Measurements from ENCODE around the gene GVQW3.
"Not testable (repeated sequence)": the region's sequence is repeated elsewhere in the genome, so short reads cannot be mapped to it uniquely, and the experiment has no call there.

GVQW3 gene

DNA sequence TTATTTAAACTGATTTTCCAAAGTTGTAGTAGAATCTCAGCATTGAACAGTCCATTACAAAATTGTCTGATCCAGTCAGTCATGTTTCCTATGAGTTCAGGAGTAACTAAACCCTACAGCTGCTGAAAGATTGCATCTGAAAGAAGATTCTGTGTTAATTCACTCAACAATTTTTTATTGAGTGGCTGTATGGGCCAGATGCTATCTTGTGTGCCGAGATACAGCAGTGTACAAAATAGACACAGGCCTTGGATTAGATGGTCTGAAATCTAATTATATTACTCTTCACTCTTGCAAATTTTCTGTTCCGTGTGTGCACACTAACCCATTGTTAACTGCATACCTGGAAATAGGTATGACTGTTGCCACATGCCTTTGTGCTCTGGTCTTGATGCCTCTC is 7.3 kb downstream of the GVQW3 start:
- no peak for DNase-seq (ENCODE audit: low read depth)

DNA sequence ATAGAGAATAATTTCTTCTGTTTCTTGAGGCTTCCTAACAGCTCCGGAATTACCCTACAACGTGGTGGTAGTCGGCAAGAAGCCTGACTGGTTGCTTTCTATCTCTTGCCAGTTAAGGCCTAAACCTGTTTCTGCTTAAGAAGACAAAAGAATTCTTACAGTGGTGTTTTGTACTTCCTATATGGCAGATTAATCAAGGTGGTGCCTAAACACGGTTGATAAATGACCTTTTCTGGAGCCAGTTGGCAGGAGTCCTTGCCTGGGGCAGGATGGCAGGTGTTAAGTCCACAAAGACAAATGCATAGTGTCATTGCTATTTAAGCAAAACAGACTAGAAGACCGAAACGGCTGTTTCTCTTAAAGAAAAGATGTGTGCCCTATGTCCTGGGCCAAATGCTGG is 9.9 kb downstream of the GVQW3 start:
- no peak for DNase-seq (ENCODE audit: low read depth)

DNA sequence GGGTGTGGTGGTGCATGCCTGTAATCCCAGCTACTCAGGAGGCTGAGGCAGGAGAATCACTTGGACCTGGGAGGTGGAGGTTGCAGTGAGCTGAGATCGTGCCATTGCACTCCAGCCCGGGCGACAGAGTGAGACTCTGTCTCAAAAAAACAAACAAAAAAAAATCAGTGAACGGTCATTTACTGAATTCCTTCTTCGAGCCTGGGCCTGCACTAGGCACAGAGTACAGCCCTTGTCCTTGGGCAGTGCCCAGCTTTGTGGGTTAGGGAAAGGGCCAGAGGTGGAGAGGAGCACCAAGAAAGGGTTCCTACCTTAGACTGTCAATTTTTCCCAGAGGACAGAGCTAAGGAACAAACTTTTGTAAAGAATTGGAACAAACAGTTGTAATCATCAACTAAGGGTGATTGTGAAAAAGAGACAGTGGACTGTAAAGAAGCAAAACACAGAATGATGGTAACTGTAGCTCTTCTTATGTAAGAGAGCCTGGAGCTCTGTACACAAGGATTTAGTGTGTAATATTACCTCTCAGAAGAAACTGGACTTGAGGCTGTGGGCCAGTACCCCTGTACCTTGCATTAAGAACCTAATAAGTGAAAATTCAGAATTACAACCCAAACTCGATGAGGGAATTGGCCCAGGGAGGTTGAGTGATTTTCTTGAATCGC is 10.8 kb downstream of the GVQW3 start:
- DNase-seq (ENCODE audit: low read depth), result no peak

DNA sequence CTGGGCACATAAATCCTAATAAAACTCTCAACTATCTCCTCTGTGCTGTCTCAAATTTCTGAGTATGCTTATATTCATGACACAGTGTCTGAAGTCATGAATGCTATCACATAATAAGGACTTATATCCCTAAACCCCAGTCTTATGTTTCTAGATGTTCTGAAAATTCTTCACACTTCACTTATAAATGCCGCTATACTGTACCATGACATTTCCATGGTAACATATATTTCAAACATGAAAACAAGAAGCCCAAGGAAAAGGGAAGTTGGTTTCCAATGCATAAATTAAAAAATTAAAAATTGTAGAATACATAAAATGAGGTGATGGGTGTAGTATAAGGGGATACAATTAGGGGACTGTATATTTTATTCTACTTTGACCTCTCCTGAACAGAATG is 11.7 kb downstream of the GVQW3 start:
- no peak for DNase-seq (ENCODE audit: low read depth)

DNA sequence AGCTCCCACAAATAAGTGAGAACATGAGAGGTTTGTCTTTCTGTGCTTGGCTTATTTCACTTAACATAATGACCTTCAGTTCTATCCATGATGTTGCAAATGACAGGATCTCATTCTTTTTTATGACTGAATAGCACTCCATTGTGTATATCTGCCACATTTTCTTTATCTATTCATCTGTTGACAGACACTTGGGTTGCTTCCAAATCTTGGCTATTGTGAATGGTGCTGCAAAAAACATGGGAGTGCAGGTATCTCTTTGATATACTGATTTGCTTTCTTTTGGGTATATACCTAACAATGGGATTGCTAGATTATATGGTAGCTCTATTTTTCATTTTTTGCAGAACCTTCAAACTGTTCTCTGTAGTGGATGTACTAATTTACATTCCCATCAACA is 13.3 kb downstream of the GVQW3 start:
- DNase-seq (ENCODE audit: low read depth), result no peak

DNA sequence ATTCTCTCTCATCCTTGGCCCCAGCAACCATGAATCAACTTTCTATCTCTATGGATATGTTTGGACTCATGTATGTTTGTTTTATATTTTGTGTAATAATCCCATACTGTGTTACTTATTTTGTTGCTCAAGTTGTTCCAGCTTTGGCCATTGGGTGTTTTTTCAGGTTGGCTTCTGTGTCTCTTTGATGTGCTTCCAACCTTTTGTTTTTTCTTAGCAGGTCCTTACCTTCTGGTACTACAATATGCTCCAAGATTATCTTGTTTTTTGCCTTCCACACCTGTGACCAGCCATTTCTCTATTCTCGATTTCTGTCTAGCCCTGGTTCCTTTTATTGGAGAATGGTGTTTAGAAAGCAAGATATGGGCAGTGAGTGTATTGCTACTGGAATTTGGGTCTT is 14.2 kb downstream of the GVQW3 start:
- DNase-seq (ENCODE audit: low read depth), result no peak

DNA sequence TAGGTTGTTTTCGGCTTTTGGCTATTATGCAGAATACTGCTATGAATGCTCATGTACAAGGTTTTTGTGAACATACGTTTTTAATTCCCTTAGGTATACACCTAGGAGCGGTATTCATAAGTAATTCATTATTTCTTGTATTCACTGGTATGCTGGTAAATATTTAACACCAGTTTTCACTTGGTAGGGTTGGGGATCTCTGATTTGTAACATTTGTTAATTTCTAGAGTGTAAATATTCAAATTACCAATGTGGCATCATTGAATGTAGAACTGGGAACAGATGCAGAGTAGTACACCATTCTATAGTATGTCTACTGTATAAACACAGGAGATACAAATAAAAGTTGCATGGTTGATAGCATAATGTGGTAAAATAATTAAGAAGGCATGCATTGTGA is 16.3 kb downstream of the GVQW3 start:
- no peak for DNase-seq (ENCODE audit: low read depth)

DNA sequence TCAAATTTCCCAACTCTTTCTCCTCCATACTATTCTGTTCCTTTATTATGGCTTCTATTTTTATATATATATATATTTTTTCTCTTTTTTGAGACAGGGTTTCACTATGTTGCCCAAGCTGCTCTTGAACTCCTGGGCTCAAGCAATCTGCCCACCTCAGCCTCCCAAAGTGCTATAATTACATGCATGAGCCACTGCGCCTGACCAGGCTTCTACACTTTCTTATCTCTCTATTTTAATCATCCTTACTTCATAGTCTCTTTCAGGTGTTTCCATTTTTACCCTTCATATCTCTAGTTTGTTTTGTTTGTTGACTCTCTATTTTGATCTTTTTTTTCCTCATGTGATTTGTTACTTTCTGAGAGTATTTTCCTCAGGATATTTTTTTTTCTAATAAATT is 19.8 kb downstream of the GVQW3 start:
- DNase-seq (ENCODE audit: low read depth), result no peak

DNA sequence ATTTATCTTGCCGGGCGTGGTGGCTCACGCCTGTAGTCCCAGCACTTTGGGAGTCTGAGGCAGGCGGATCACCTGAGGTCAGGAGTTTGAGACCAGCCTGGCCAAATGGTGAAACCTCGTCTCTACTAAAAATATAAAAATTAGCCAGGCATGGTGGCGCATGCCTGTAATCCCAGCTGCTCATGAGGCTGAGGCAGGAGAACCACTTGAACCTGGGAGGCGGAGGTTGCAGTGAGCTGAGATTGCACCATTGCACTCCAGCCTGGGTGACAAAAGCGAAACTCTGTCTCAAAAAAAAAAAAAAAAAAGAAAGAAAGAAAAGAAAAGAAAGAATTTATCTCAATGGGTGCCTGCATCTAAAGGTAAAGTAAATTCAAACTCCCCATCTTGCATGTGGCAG is 20.4 kb downstream of the GVQW3 start:
- not testable (repeated sequence) for DNase-seq (ENCODE audit: low read depth)

DNA sequence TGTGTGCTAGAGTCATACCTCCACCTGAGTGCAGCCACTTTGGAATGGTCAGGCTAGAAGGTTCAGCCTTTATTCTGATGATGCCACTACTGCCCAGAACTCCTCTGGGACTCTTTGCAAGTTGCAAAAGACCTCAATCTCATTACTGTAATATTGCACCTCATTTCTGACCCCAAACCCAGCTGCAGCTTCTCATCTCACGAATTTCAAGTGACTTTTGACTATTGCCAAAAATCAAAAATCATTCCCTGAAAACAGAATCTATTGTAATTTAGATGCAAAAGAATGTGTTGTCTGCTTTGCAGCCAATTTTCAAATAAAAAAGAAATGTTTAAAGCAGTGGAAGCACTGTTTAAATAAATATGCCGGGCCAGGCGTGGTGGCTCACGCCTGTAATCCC is 25.2 kb downstream of the GVQW3 start:
- no peak for DNase-seq (ENCODE audit: low read depth)

DNA sequence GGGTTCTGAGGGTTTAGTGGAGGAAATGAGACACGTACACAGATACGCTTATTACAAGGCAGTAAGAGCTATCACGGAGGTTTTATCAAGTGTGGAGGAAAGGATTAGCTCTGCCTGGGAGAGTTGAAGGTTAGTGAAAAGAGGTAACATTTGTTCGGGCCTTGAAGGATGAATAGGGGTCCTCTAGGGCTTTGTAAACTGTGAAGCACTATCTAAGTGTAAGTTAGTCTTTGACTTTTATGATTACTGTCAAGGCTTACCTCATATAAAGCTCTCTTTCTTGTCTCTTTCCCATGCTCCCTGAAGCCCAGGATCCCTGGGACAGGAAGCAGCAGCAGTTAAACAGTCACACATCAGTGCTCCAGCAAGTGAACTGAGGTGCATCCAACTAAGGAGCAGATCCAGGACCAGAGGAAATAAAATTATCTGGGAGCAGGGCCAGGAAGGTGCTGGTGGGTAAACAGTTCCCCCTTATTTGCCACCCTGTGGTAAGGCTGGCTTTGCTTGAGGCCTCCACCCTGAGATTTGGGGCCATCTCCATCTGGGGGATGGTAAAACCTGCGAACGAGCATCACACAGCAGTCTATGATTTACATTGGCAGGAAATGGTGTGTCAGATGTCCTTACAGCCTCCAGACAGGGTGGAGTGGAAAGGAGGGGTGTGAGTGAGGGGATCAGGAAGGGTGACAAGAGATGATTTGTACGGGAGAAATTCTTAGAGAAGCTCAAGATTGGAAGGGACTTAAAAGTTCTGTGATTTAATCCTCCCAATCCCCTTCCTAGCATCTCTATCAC is 27.2 kb downstream of the GVQW3 start:
- DNase-seq (ENCODE audit: low read depth), result peak; percentile 13

DNA sequence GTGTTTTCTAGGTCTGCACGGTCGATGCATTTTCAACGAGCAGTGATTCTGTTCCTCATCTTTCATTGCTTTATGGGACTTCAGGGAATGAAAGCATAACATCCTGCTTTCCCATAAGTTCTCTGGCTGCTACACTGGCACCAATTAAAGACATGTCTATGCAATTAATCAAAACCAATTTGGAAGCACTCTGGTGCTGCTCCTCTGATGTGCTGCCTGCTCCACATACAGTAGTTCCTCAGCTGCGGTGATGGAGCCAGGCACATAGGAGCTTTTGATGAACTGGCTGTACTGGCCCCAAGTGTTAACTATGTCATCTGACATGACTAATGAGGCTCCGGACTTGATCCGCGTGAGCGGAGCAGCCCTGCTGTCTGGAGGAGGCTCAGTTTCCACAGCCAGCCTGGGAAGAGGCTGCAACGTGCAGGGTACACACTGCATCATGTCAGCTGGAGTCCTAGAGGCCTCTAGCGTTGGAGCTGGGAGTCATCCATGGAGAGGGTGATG is 29.8 kb downstream of the GVQW3 start:
- no peak for DNase-seq (ENCODE audit: low read depth)

DNA sequence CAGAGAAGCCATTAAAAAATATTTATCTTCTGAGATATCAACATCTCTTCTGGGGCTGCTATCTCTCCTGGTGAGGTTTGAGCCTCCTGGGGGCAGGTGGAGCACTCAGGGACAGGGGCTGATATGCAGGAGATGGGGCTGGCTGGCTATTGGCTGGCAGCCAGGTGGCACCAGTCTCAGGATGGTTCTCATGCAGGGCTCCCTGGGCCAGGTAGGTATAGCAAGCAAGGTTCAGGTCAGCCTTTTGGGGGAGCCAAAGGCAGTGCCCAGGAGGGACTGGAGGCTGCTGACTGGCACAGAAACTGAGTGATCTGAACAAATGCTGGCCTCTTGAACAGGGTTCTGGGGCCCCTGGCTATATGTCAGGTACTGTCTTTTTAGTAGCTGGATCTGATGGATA is 34.0 kb downstream of the GVQW3 start:
- no peak for DNase-seq (ENCODE audit: low read depth)

DNA sequence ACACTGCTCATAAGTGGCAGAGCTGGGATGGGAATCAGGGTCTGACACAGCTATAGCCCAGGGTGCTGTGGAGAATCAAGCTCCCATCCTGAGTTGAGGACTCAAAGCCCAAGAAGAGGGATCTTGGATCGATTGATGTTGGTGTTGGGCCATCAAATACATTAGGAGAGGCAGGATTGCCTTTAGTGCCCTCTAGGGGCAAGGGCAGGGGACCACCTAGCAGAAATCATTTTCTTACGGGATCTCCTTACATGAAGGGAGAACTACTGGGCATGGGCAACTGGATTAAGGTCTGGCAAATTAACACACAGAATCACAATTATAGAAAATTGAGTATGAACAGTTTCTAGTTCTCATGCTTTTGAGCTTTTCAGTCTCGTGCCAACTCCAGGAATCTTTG is 38.8 kb downstream of the GVQW3 start:
- no peak for DNase-seq (ENCODE audit: low read depth)

DNA sequence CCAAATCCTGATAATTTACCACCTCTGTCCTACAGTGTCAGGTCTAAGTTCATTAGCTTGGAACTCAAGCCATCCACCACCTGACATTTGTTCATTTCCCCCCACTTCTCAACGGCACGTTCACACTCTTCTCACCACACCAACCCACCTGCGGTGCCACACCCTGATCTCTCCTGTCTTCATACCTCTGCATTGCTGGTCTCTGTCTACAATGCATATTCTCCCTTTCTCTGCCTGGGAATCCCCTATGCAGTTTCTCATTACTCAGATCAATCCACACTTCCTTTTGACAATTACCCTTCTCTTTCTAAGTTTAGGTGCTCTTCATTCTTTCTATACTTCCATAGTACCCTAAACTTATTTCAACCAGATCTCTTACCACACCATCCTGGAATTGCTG is 43.3 kb downstream of the GVQW3 start:
- DNase-seq (ENCODE audit: low read depth), result no peak

DNA sequence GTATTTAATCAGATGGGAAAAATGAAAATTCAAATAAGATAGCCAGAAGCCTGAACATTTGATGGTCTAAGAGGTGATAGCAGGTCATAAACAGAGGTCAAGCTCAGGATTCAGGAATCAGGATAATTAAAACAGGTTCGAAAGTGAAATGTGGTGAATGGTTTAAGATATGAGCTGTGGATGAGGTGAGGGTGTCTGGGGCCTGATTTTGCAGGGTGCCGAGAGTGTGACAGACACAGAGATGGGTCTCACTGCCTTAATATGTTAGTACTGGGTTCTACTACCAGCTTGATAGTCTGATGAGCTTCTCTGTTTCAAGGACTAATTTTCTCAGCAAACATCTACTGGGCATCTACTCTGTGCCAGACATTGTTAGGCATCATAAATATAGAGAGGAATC is 43.8 kb downstream of the GVQW3 start:
- no peak for DNase-seq (ENCODE audit: low read depth)

DNA sequence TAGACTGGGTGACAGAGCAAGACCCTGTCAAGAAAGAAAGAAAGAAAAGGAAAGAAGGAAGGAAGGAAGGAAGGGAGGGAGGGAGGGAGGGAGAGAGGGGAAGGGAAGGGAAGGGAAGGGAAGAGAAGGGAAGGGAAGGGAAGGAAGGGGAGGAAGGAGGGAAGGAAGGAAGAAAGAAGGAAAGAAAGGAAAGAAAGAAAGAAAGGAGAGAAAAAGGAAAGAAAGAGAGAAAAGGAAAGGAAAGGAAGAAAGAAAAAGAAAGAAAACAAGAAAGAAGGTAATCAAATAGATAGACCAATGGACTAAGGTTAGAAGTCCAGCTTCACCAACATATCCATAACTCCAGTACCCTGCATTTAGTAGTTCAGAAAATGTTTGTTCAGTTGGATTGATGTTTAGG is 45.5 kb downstream of the GVQW3 start:
- DNase-seq (ENCODE audit: low read depth), result no peak

DNA sequence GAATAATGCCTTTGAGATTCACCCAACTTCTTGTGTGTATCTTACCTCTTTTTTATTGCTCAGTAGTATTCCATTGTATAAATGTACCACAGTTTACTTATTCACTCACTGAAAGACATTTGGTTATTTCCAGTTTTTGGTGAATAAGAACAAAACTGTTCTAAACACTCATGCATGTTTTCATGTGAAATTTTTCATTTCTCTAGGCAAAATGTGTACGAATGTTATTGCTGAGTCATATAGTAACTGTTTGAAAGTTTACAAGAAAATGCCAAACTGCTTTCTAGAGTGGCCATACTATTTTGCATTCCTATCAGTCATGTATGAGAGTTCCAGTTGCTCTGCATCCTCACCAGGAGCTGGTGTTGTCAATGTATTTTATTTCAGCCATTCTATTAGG is 54.9 kb downstream of the GVQW3 start:
- DNase-seq (ENCODE audit: low read depth), result peak; percentile 9

DNA sequence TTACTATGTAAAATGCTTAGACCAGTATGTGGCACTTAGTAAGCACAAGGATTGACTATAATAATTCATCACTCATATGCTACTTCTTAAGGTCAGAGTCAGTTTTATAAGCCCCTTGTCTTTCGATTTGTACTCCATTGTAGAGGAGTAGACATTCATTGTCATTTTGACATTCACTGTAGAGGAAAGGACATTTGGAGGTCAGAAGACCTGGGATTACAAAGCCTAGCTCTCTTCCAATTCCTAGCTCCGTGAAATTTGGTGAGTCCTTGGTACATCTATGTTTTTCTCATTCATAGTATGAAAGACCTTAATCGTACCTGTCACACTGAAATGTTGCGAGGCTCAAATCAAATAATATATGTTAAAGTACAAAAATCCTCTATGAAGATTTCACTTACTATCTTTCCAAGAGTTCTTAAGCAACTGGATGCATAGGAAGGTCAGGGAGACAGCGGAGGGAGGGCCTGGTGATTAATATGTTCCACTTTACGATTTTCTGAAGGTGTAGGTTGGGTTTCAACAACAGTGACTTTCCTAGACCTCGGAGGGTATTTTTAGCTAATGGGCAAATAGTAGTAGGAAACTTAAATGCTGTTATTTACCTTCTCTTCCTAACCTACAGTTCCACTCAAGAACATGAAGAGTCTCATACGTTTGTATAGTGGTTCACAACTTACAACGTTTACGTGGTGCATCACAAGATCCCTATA is 62.3 kb downstream of the GVQW3 start:
- DNase-seq (ENCODE audit: low read depth), result peak; percentile 11

DNA sequence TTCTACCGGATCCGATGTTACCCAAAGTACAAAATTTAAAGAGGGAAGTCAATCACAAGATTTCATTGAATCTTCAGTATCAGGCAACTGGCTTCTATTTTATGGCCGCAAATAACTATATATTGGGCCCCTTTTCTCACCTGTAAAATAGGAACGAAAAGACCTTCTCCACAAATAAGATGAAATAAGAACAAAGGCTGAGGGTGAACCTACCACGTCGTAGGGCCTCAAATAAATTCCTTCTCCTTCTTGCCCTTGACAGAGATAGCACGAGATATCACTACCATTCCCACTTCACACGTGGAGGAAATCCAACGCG is 62.9 kb downstream of the GVQW3 start:
- DNase-seq (ENCODE audit: low read depth), result no peak

DNA sequence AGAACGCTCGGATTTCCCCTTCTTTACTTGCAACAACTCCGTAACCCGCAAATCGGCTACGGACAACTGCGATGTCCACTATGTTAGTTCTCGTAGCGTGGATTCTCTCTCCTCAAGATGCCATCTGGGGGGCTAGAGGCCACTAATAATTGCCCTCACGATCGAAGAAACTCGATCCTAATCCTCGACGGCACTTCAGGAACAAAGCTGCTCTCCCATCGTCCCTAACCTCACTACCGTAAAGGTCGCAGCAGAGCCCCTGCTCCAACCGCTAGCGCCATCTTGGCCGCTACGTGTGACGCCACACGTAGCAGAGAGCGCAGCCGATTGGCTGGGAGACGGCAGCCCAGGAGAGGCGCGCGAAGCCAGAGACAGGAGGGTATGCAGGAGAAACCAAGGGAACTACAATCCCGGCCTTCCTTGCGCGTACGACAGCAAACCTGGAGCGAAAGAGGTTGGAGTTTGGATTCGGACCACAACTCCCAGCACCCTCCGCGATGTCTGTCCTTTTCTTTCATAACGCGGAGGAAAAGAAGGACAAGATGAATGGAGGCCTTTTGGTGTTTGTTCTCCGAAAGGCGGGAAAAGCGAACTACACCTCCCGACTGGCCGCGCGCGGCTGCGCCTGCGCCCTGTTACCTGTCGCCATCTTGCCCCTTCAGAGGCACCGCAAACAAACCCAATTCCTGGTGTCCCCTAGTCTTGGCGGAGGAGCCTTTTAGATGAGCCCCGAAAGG is 63.4 kb downstream of the GVQW3 start, which contains the start of gene EMSY:
TSS of gene EMSY (plus strand) at position 635 of the 737 bp plus-strand sequence. CDS start 1,921 bp downstream, outside the sequence.
- DNase-seq (ENCODE audit: low read depth), result peak; percentile 100
